ENCODE data around the gene FAM217A.
"Not testable (repeated sequence)": the region's sequence is repeated elsewhere in the genome, so short reads cannot be mapped to it uniquely, and the experiment has no call there.

FAM217A gene, protein sequence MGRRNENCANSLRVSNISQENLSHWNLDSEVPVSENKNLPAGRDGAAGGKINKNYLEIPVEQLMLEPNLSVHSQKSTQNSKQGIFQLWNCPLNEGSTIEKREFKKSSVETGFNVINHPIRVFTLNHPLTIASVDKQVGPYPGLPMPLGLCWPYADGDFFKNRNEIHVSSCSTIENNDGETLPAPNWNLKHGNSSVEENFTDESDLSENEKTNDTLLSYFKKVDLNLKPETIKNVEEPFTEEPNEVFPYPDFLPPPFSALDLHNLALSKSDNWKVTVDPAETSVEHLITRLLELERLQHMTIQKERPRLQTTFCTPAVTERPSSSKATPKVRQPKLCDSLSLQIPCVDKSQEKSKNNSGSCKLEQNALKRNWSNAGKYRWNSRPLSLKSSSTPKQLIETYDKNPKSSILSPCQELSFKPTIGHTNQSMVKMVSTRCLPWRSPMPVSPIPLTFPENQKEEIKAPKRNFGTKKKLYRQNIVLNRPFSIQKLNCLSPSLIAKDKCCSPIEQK

DNA sequence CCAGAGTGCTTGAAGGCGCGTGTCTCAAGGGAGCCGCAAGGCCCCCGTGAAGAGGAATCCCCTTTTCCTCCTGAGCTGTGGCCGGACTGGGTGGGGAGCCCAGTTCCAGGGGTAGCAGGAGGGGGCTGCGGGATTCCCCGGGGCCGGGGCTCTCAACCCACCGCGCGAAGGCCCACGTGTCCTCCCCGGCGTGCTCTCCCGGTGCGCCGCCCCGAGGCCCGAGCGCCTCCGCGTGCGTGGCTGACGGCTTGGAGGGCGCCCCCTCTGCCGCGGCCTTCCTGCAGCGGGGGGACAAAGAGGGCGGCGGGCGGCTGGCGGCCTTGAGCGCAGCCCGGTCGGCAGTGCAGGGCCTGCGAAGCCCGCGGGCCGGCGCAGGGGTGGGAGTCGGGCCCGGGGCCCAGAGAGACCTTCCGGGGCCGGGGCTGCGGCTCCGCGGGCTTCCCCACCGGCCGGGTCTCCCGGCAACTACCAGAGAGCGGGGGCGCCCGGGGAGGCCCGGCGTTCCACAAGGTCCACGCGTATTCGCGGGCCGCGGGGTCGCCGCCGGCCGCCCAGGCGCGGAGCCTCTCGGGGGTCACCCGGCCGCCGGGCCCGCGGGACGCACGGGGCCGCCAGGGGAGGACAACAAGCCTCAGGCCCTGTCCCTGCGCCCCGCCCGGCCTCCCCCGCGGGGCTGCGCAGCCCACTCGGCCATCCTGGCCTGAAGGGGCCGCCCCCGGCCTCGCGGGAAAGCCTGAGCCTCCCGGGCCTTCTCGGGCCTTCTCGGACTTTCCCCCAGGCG, at the start of gene FAM217A:
FAM217A (minus strand) TSS at position 447 of the 781 bp plus-strand sequence. CDS start 1,723 bp downstream, outside the sequence.
- no peak for DNase-seq

DNA sequence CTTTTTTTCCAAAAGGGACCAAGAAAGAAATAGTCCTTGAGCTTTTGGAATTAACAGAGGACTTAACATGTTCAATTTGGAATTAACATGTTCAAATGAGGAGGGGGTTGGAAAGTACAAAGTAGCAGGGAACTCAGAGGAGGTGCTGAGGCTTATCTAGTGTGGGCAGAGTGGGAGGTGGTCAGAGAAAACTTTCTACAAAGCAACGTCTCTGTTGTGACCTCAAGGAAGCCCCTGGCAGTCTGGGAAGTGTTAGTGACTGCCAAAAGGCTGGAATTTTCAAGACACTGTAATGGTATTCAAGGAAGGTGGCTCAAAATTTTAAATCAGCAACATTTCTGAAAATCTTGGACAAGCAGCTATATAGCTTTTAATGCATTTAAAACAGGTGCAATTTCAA, 49.1 kb upstream of the FAM217A start:
- no peak for DNase-seq

DNA sequence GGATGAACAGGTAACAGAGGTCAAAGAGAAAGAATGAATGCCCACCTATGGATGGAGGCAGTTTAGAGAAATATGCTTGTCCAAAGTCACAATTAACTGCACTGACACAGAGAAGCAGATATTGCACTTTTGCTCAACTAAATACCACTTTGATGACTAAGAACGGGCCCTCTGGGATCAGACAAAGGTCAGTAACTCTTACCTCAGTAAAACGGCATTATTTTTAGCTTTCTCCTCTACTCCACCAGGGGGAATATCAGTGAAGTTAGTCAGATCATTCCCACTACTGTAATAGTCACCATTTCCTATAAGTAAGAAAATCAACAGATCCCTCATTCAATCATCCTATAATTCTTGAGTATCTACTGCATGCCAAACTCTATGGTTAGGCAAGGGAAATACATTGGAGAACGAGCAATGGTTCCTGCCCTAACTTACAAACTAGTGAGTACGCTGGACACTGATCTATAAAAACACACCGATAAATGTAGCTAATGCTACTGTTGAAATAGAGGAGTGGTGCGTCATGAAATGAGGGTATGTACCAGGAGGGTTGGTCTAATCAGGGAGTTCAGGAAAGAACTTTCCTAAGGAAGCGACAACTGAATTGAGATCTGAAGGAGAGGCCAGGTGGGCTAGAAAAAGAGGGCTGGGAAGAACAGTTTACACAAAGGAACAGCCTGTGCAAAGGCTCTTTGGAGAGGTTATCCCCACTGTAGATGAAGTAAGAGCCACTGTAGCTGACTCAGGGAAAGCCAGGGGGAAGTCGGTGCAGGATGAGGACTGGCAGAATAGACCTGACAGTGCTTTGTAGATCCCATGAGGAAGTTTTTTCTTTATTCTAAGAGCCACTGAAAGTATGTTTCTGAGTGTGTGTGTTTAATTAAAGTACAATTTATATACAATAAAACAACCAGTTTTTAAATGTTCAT, 47.3 kb upstream of the FAM217A start:
- no peak for DNase-seq

DNA sequence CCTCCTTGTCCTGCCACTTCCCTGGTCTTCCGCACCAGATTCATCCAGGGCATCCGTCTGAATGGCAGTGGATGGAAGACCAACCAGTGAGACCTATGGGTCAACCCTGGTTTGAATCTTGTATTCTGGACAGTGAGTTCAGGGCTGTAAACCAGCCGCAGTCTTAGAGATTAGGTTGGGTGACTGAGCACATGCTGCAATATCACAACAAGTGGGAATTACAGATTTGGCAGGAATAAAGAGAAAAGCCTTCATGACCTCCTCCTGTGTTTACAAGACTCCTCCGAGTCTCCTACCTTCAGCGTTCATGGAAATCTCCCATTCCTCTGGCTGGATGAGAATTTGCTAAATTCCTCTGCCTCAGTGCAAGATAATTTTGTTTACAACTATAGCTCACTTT, 46.6 kb upstream of the FAM217A start:
- DNase-seq = no peak

DNA sequence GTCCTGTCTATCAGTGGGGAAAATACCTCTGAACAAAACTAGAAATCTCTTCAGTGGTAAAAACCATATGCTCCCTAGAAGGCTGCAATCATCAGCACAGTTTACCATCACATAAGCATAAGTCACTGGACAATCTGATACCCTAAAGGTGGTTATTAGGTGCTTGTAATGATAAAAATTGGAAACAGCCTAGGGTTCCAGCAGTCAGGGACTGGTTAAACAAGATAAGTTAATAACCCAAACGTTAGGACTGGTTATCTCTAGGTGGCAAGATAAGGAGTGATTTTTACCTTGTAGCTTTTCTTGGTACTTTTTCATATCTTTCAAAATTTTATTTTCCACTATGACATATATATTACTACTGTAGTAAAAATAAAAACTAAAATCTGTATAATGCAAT, 45.4 kb upstream of the FAM217A start:
- DNase-seq = no peak

DNA sequence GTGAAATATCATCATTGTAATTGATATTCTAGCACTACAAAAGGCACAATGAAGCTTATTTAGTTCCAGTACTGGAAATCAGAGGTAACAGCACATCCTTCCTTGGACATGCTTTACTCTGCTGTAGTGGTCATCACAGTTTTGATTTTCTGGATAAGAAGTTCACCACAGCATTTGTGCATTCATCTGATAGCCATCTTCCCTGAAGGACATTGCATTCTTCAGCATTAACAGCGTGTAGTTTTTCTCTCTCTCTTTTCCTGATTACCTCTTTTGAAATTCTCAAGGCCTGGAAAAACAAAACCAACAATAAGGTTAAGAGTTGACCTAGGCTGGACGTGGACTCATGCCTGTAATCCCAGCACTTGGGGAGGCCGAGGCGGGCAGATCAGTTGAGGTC, 36.8 kb upstream of the FAM217A start:
- no peak for DNase-seq

DNA sequence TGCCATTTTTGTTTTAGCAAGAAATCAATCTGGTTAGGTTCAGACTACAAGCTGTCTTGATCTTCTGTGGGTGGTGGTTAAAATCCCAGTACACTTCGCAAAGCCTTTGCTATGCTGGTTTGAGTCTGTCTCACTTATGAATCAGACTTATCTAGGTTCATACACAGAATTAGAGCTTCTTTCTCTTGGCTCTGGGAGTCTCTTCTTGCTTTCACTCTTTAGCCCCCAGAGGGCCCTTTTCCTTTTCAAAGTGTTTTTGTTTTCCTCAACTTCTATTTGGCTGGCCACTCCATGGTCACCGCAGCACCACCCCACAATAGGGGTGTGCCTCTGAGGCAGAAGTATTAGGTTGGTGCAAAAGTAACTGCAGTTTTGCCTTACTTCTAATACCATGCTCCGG, 35.2 kb upstream of the FAM217A start:
- DNase-seq = no peak

DNA sequence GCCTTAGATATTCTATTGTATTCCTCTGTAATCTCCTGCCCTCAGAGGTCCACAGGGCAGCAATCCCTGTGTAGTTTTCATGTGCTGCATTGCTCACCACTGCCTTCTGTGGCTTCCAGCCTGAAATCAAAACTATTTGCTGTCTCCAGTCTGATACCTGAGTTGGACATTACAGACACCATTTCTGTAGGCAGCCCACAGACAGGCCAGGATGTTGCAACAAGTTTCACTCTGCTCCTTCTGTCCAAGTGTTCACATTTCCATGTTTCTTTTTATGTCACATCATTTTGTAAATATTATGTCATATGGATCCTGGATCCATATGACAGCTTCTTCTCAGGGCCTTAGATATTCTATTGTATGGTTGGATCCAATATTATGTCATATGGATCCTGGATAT, 34.7 kb upstream of the FAM217A start:
- no peak for DNase-seq

DNA sequence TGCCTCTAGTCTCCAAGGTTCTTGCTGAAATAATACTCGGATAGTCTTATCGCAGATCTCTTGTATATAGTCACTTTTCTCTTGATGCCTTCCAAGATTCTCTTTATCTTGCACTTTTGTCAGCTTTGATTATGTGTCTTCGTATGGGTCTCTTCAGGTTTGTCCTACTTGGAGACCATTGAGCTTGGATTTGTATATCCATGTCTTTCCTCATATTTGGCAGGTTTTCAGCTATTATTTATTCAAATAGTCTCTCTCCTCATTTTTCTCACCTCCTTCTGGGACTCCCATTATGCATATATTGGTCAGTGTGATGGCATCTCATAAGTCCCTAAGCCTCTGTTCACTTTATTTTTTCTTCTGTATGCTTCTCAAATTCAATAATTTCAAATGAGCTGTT, 33.4 kb upstream of the FAM217A start:
- no peak for DNase-seq

DNA sequence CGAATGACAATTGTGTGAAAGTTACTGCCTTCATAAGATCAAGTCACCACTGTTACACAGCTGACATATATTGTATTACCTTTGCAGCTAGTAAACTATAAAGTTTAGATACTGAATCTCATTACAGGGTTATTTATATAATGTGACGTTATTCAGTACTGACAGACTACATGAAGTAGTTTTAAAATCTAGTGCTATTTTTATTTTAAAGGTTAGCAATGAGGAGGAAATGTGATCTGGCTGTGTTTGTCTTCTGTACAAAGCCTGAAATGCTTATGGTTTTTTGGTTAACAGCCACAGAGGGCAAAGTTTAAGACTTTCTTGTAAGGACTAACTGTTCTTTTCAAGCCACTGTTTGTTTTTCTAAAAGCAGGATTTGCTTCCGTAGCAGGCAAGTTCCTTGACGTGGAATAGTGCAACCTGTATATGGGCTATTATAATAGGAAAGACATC, 30.5 kb upstream of the FAM217A start:
- not testable (repeated sequence) for DNase-seq

DNA sequence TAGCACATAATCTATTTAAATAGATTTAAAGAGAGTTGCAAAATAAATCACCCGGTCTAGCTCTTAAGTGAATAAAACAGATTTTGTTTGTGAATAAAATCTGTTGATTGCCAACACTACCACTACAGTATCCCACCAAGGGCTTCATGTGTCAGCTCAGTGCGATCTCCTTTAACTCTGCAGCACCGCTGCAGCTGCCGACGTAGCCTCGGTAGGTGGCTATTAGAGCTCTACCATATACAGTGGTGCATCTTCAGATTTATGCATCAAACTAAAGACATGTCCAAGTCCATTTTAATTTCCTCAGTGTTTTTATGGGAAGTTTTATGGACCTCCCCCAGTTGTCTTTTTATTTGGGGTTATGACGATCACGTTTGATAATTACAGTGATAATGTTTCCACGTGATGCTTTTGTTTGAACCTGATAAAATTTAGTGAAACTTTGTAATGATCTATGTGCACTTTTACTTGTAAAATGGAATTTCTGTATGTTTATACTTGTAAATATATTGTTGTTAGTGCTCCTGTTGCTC, 29.7 kb upstream of the FAM217A start:
- DNase-seq = no peak

DNA sequence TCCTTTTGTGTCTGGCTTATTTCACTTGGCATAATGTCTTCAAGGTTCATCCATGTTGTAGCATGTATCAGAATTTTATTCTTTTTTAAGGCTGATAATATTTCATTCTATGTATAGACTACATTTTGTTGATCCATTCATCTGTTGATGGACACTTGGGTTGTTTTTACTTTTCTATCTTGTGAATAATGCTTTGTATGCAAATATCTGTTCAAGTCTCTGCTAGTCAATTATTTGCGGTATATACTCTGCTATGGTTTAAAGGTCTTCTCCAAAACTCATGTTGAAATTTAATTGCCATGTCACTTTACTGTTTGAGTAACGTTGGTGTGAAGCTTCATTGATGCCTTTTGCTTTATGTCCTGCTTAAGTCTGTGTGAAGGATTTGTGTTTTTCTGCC, 28.9 kb upstream of the FAM217A start:
- DNase-seq = no peak

DNA sequence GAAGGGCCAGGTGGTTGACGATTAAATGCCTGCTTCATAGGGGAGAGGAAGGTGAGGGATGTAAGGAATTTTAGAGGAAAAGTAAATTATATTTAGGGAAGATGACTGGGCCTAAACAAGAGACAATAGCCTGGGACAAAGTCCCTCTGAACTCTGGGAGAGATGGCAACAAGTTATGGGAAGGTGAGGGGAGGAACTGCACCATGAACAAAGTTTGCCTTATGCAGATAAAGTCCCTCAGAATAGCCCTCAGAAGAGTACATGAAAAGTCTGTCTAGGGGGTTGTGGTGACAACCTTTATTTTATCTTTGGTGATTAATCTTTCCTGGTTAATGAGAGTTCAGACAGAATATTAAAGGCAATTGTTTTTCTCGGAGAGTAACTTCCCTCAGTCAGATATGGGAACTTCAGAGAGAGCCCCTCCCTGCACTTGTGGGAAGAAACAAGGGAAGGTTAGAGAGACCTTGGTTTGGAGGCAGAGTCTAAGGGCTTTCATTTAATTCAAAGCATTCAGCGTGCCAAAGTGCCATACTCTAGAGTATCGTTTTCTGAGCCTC, 27.1 kb upstream of the FAM217A start:
- DNase-seq = no peak

DNA sequence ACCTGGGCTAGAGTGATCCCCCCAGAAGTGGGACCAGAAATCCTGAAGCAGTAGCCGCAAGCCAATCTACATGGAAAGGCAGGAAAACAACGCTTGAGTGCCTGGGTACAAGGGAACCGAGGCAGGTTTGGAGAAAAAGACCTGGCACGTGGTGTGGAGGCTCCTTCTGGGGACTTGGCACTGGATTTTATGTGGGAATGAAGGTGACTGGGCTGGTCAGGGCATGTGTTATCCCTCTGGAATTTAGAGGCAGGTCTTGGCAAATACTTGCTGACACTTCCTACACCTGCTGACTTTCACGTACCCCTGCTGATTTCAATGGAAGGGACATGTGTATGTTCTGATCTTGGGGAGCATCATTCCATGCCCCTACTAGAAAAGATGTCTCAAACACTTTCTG, 25.0 kb upstream of the FAM217A start:
- no peak for DNase-seq

DNA sequence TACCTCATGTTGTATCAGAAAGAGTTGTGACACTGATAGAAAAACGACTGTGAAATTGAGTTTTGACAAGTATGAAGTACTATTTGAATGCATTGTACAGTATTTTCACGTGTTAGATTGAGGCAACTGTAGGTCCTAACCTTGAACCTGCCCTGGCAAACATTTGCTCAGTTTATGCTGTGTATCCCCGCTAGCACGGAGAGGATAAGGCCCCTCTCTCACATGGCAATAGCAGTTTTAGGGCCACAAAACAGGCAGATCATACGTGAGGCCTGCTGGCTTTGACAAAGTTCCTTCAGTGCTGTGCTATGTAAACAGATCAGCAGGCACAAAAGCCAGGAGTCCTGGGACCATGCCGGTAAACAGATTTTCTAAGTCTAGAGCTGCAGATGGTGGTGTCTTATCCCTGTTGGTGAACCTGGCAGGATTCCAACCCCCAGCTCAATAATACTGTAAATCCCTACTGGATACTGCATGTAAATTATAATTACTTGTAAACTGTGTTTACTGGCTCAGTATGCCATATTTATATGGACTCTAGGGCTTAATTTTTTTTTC, 23.8 kb upstream of the FAM217A start:
- DNase-seq = no peak

DNA sequence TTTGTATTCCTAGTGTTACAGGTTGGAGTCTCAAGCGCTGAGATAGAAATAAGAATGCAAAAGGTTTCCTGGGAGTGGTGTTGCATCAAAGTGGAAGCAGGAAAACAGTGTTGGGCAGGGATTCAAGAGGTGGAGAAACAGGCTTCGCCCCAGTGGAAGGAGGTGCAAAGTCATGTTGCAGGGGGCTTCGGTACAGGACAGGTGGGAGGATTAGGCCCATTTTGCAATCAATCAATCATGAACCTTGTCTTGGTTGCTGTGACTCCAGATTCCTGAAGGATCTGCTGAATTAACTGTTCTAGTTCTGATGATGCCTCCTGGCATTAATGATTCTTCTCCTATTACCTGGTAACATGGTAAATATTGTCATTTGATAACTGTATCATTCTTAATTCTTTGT, 22.4 kb upstream of the FAM217A start:
- no peak for DNase-seq

DNA sequence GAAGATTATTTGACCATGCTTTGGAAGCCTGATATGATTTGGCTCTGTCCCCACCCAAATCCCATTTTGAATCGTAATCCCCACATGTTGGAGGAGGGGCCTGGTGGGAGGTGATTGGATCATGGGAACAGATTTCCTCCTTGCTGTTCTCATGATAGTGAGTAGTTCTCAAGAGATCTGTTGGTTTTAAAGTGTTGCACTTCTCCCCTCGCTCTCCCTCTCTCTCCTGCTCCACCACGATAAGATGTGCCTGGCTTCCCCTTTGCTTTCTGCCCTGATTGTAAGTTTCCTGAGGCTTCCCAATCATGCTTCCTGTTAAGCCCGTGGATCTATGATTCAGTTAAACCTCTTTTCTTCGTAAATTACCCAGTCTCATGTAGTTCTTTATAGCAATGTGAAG, 21.7 kb upstream of the FAM217A start:
- no peak for DNase-seq

DNA sequence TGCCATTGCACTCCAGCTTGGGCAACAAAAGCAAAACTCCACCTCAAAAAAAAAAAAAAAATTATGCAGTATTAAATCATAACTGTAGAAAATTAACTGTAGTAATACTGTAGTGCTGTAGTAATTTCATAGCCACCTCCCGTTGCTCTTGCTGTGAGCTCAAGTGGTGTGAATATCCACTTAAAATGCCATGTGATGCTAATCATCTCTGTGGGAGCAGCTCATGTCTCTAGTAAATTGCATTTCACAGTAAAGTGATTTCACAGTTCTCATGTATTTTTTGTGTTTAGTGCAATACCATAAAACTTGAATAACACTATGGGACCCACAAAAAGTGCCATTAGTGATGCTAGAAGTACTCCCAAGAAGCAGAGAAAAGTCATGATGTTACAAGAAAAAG, 14.4 kb upstream of the FAM217A start:
- DNase-seq = no peak

DNA sequence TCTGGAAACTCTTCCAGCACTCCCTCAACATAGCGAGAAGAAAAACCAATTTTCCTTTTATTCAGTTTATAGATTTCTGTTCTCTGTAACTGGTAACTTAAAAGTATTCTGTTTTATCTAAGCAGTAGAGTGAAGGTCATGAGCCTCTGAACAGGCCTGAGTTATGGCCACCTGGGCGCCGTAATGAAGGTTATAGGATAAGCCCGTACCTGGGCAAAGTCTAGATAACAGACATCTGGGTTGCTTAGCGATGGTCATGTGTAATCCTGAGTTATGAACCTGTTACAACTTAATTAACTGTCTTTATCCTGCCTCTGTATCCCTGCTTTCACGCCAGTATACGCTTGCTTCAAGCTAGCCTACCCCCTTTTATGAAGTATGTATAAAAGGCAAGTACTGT, 13.0 kb upstream of the FAM217A start:
- no peak for DNase-seq

DNA sequence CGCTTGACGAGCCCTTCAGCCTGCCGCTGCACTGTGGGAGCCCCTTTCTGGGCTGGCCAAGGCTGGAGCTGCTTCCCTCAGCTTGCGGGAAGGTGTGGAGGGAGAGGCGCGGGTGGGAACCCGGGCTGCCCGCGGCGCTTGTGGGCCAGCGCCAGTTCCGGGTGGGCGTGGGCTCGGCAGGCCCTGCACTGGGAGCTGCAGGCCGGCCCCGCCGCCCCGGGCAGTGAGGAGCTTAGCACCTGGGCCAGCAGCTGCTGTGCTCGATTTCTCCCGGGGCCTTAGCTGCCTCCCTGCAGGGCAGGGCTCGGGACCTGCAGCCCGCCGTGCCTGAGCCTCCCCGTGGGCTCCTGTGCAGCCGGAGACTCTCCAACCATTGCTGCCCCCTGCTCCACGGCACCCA, 11.1 kb upstream of the FAM217A start:
- DNase-seq = not testable (repeated sequence)

DNA sequence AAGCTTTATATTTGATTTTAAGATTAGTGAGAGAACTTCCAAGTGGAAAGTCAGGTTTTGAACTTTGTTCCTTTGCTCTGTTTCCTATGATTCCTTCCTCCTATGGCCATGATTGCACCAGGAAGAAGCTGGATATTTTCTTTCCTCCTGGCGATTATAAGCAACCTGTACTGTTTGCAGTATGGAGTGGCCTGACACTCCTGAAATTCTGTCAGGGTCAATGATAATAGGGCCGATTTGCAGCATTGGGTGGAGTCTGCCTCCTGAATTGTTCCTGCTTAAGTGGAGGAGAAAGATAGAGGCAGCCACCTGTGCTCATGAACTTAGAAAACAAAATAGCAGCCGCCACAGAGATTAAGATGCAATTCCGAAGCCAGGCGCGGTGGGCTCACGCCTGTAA, 9.8 kb upstream of the FAM217A start:
- no peak for DNase-seq

DNA sequence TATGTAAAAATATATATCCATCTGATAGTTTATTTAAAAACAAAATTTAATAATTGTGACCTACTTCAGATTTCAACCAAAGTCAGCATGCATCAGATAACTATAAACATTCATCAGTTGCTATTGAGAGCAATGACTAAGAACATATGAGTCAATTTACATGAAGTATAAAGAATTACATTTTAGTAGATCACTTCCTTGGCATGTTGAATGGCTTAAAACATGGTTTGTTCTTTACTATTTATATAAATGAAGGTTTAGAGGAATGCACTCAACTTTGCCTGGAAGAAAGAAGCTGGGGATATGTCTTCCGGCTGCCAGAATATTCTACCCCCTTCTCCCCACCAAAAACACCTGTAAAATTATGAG, 6.4 kb upstream of the FAM217A start:
- no peak for DNase-seq
